ENCODE measurements around the gene STK24. TPM values are rescaled to one million over a fixed set of nuclear protein-coding genes. Genes with fewer than 3 reads are reported as not detected.

Gene STK24
- total and polyA plus RNA-seq, 2 of the 4 experiments (the other 2 are of a cell fraction) = 29.2 to 43.4 TPM

- ATAC-seq (ENCODE audit: low read depth) = peak; percentile 90
- intact Hi-C loops (cut with micrococcal nuclease) = no loop called here
- TF ChIP-seq MAZ (IDR thresholded peaks at IDR 0.05; ENCODE audit: borderline replicate concordance, low read depth, low read length) (peak; percentile 71; the same call in 1 of the 2 replicates), BHLHE40 (IDR thresholded peaks at IDR 0.05; ENCODE audit: low read depth, low read length) (0 out of 2 replicates have a peak, but pooled peaks have one; percentile 32), FOS (IDR thresholded peaks at IDR 0.05; ENCODE audit: low read depth, low read length) (peak; percentile 80), CTCF (conservative IDR thresholded peaks at IDR 0.05; ENCODE audit: low read depth, low read length) (no peak), POLR2A (IDR thresholded peaks at IDR 0.05; ENCODE audit: low read depth, low read length) (no peak), NFE2L2 (IDR thresholded peaks at IDR 0.05; ENCODE audit: low read depth, low read length) (no peak), RAD21 (IDR thresholded peaks at IDR 0.05; ENCODE audit: low read length) (no peak), RFX5 (IDR thresholded peaks at IDR 0.05; ENCODE audit: low read depth, low read length) (no peak), CHD1 (IDR thresholded peaks at IDR 0.05; ENCODE audit: low read depth, low read length) (no peak), USF2 (IDR thresholded peaks at IDR 0.05; ENCODE audit: low read depth, low read length) (no peak), SMC3 (IDR thresholded peaks at IDR 0.05; ENCODE audit: low read depth, low read length) (0 out of 2 replicates have a peak, but pooled peaks have one; percentile 8), RCOR1 (IDR thresholded peaks at IDR 0.05; ENCODE audit: insufficient replicate concordance, low read length) (no peak), CEBPB (IDR thresholded peaks at IDR 0.05; ENCODE audit: low read depth, low read length) (no peak; the same call in 1 of the 2 replicates), MAFK (IDR thresholded peaks at IDR 0.05; ENCODE audit: low read depth, low read length) (0 out of 2 replicates have a peak, but pooled peaks have one; percentile 13), ELK1 (IDR thresholded peaks at IDR 0.05; ENCODE audit: borderline replicate concordance, low read depth, low read length) (no peak)
These were observed 100.4 kb downstream of the STK24 start for GRCh38 chr13:98476538-98476966.

More at GRCh38 chr13:98476538-98476966, 100.4 kb downstream of the STK24 start:
- H2AK5ac ChIP-seq (ENCODE audit: low read depth, low read length) = peak overlapping the region; percentile 81
- peak overlapping the region; percentile 79 for H2BK20ac ChIP-seq (ENCODE audit: low read depth, low read length)
- no peak overlapping the region for H3K4me3 ChIP-seq (ENCODE audit: insufficient read depth, low read depth, low read length)
- peak overlapping the region; percentile 20; the same call in 1 of the 2 replicates for H3K4me2 ChIP-seq (ENCODE audit: low read depth, low read length)
- H3K4me1 ChIP-seq (ENCODE audit: control insufficient read depth, insufficient read depth, low read length) = peaks cover 19% of the 10 kb centered on the region
- peak overlapping the region; percentile 67; the same call in 1 of the 2 replicates for H4K5ac ChIP-seq (ENCODE audit: low read depth, low read length)
- H4K20me1 ChIP-seq (ENCODE audit: insufficient read depth, low read length) = peaks cover 27% of the 10 kb centered on the region; the same call in 1 of the 2 replicates
- H3K27me3 ChIP-seq (ENCODE audit: control insufficient read depth, insufficient read depth, low read length) = no peaks in the 10 kb centered on the region
- H4K8ac ChIP-seq (ENCODE audit: low read depth in 2 of 2, low read length in 2 of 2) = peak overlapping the region; percentile 4 to 91; a peak in 3 of 4 replicates
- peak overlapping the region; percentile 74; the same call in 1 of the 2 replicates for H3K14ac ChIP-seq (replicated peaks; ENCODE audit: low read depth, low read length)
- DNase-seq = peak; percentile 92
- dilution Hi-C loops (cut with HindIII; ENCODE audit: low sequenced_read_pairs, unreplicated experiment) = no loop called here
- WGBS, 2 experiments (ENCODE audit: extremely low coverage in 2 of 2, insufficient read length in 1 of 2) = 80% methylated on average over 1 of the region's 13 CpGs; no CpG with 5 or more reads in 1 of the 2 experiments
- no peak overlapping the region for H3K18ac ChIP-seq (ENCODE audit: low read depth, low read length)
- no peaks in the 10 kb centered on the region for H3K9me3 ChIP-seq (ENCODE audit: control insufficient read depth, insufficient read depth, low read length)
- peak overlapping the region; percentile 50 for H4K91ac ChIP-seq (ENCODE audit: insufficient read depth, low read depth, low read length)
- peaks cover 31% of the 10 kb centered on the region for H3K9me1 ChIP-seq (ENCODE audit: insufficient read depth, low read length)
- H2AFZ ChIP-seq (replicated peaks; ENCODE audit: low read length, poor library complexity) = peak overlapping the region; percentile 78
- H3K4ac ChIP-seq (ENCODE audit: low read depth, low read length) = peak overlapping the region; percentile 89
- H3K79me1 ChIP-seq (ENCODE audit: low read depth in 1 of 2, low read length in 2 of 2) = peaks cover 33 to 88% of the 10 kb centered on the region in 2 experiments
- H2BK15ac ChIP-seq (ENCODE audit: low read depth, low read length) = 0 out of 3 replicates have a peak overlapping the region, but pooled peaks have one; percentile 77
- peak overlapping the region; percentile 80; the same call in 1 of the 2 replicates for H2BK120ac ChIP-seq (ENCODE audit: low read depth, low read length)
- BruUV-seq (replicated peaks) = no TSS peak
- H3K27ac ChIP-seq (ENCODE audit: insufficient read depth, low read length) = peak overlapping the region; percentile 68
- no peak overlapping the region for H3K56ac ChIP-seq (ENCODE audit: extremely low read depth, insufficient read depth, low read length)
- POLR2A ChIA-PET (ENCODE audit: unreplicated experiment) = interaction anchor here (0.6 kb wide), 1 partner anchor 189 kb away, joined by 3 read pairs; no protein-coding TSS in a partner anchor
- H3K23ac ChIP-seq (ENCODE audit: low read depth, low read length) = peak overlapping the region; percentile 55; the same call in 1 of the 2 replicates
- H2AK9ac ChIP-seq (replicated peaks; ENCODE audit: low read depth, low read length, poor library complexity) = no peak overlapping the region
- H2BK5ac ChIP-seq (ENCODE audit: low read depth, low read length, poor library complexity, severe bottlenecking) = peak overlapping the region; percentile 77
- H3K9ac ChIP-seq (ENCODE audit: low read depth, low read length) = no peak overlapping the region
- in situ Hi-C loops (cut with MboI; ENCODE audit: low sequenced_read_pairs) = no loop called here
- CTCF ChIA-PET = interaction anchor here (1.1 kb wide), 1 partner anchor 10 kb away, joined by 3 read pairs; no protein-coding TSS in a partner anchor
- peaks cover 28% of the 10 kb centered on the region for H3K36me3 ChIP-seq (ENCODE audit: control insufficient read depth, insufficient read depth, low read length)
